Tibial artery (tissue), 4 donors: ENCODE measurements around the gene CRYBG1.

Source experiments
- DNase-seq, 2 donors: peaks; one replicate each; pipeline ENCODE4 v3.0.0-alpha.2; 2019
- H3K27ac ChIP-seq, 2 donors: fragments of 200-600 bp; sonication (generic) in 1 of 2; 1 replicate in 1 of 2; 2 replicates in 1 of 2; pipeline ENCODE4 v1.5.1; 2018 to 2019; ENCODE audit warnings: mild to moderate bottlenecking in 1 of 2
- H3K27me3 ChIP-seq, 2 donors: fragments of 200-600 bp; sonication (generic) in 1 of 2; one replicate each; pipeline versions ENCODE4 v1.5.1 to v1.6.0; 2016 to 2019
- H3K36me3 ChIP-seq, 3 donors: fragments of 200-600 bp; sonication (generic) in 2 of 3; one replicate each; pipeline ENCODE4 v1.5.1; 2016 to 2019; ENCODE audit warnings: mild to moderate bottlenecking in 2 of 3
- H3K4me1 ChIP-seq, 4 donors: fragments of 200-600 bp; sonication (generic) in 2 of 4; 1 replicate in 3 of 4; 2 replicates in 1 of 4; pipeline ENCODE4 v1.5.1; 2016 to 2019
- H3K4me3 ChIP-seq, 2 donors: fragments of 200-600 bp; sonication (generic) in 1 of 2; 1 replicate in 1 of 2; 2 replicates in 1 of 2; pipeline ENCODE4 v1.5.1; 2018 to 2019; ENCODE audit warnings: mild to moderate bottlenecking in 2 of 2
- H3K9me3 ChIP-seq, 3 donors: fragments of 200-600 bp; sonication (generic) in 1 of 3; one replicate each; pipeline ENCODE4 v1.5.1; 2016 to 2019
- intact Hi-C: fragments of 100-400 bp; cut with DNase I; formaldehyde crosslinking; loops from one replicate; pipeline ENCODE4 v1.15.0; 2023; ENCODE audit warnings: low total_unique reads
- TF ChIP-seq, protein P1 (sequence below), 2 experiments: fragments of 200-600 bp in 1 of 2; fragments of 450-650 bp in 1 of 2; IDR thresholded peaks; one replicate each; pipeline ENCODE4 v1.5.1; 2017 to 2019; ENCODE audit warnings: antibody characterized with exemption in 2 of 2, mild to moderate bottlenecking in 1 of 2, moderate library complexity in 1 of 2

Gene CRYBG1

DNA sequence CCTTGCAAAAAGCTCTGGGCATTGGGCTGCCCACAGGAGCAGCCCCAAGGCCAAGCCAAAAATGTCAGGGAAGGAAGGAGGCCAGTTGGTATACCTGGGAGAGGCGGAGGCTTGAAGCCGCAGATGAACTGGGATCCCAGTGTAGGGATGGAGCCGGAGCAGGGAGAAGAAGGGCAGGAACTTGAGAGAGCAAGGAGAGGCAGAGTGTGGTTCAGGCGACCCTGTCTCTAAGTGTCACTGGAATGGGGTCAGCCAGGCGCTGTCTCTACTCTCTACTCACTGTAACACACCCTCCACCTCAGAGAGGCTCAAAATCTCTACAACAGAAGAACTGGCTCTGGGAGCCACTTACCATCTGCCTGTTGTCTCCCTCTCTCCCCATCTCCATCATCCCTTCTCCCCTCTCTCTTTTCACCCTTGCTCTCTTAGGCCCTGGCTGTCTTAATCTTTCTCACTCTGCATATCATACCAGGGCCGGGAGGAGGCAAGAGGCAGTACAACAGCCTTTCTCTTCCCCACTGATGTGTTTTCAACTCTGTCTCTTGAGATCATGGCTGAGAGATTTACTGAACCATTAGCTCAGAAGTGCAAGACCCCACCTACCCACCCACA is 93.3 kb downstream of the CRYBG1 start:
- DNase-seq, result no peak
- Histone ChIP-seq H3K27ac (no peak overlapping the region), H3K4me1 (no peaks in the 10 kb centered on the region), H3K36me3 (no peaks in the 10 kb centered on the region), H3K9me3 (no peaks in the 10 kb centered on the region), H3K4me3 (no peak overlapping the region), H3K27me3 (peaks cover 0 to 3% of the 10 kb centered on the region in 2 donors)
- TF ChIP-seq, protein P1, sequence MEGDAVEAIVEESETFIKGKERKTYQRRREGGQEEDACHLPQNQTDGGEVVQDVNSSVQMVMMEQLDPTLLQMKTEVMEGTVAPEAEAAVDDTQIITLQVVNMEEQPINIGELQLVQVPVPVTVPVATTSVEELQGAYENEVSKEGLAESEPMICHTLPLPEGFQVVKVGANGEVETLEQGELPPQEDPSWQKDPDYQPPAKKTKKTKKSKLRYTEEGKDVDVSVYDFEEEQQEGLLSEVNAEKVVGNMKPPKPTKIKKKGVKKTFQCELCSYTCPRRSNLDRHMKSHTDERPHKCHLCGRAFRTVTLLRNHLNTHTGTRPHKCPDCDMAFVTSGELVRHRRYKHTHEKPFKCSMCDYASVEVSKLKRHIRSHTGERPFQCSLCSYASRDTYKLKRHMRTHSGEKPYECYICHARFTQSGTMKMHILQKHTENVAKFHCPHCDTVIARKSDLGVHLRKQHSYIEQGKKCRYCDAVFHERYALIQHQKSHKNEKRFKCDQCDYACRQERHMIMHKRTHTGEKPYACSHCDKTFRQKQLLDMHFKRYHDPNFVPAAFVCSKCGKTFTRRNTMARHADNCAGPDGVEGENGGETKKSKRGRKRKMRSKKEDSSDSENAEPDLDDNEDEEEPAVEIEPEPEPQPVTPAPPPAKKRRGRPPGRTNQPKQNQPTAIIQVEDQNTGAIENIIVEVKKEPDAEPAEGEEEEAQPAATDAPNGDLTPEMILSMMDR (IDR thresholded peaks at IDR 0.05), result no peak
- intact Hi-C loops, result no loop called here

- intact Hi-C loops, result no loop called here
- Histone ChIP-seq H3K4me1 (no peaks in the 10 kb centered on the region), H3K27ac (no peak overlapping the region), H3K9me3 (no peaks in the 10 kb centered on the region), H3K36me3 (no peaks in the 10 kb centered on the region), H3K27me3 (peaks cover 0 to 9% of the 10 kb centered on the region in 2 donors), H3K4me3 (no peak overlapping the region)
- DNase-seq, result no peak
- TF ChIP-seq, protein P1 (IDR thresholded peaks at IDR 0.05), result no peak
Measured at GRCh38 chr6:106456756-106457155, 96.2 kb downstream of the CRYBG1 start.

GRCh38 chr6:106458021-106458986 is 97.8 kb downstream of the CRYBG1 start:
- intact Hi-C loops, result no loop called here
- DNase-seq, result no peak
- TF ChIP-seq, protein P1 (IDR thresholded peaks at IDR 0.05), result no peak
- no peaks in the 10 kb centered on the region for H3K4me1 ChIP-seq
- H3K9me3 ChIP-seq, result no peaks in the 10 kb centered on the region
- H3K4me3 ChIP-seq, result no peak overlapping the region
- H3K27me3 ChIP-seq, result peaks cover 0 to 9% of the 10 kb centered on the region in 2 donors
- no peaks in the 10 kb centered on the region for H3K36me3 ChIP-seq
- no peak overlapping the region for H3K27ac ChIP-seq

DNA sequence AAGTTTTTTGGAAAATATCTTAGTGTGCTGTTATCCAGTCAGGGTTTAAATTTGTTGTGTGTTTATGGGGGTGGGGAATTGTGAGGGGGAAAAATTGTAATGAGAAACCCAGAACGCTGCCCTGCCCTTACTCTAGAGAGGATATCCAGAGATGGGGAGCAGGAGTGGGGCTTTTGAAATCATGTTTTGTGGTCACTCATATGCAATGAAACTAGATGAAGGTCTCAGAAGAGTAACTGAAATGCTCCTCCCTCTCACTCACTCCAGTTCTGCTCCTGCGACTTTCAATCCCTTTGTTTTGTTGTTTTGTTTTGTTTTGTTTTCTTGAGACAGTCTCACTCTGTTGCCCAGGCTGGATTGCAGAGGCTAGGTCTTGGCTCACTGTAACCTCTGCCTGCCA is 100.0 kb downstream of the CRYBG1 start:
- Histone ChIP-seq H3K27ac (no peak overlapping the region), H3K4me3 (no peak overlapping the region), H3K4me1 (no peaks in the 10 kb centered on the region), H3K9me3 (no peaks in the 10 kb centered on the region), H3K27me3 (peaks cover 0 to 13% of the 10 kb centered on the region in 2 donors), H3K36me3 (no peaks in the 10 kb centered on the region)
- TF ChIP-seq, protein P1 (IDR thresholded peaks at IDR 0.05), result no peak
- intact Hi-C loops, result no loop called here
- no peak for DNase-seq

GRCh38 chr6:106461084-106461483 is 100.6 kb downstream of the CRYBG1 start:
- no peak for DNase-seq
- H3K36me3 ChIP-seq, result no peaks in the 10 kb centered on the region
- no peak overlapping the region for H3K4me3 ChIP-seq
- TF ChIP-seq, protein P1 (IDR thresholded peaks at IDR 0.05), result no peak
- no peaks in the 10 kb centered on the region for H3K4me1 ChIP-seq
- H3K27ac ChIP-seq, result no peak overlapping the region
- peaks cover 0 to 13% of the 10 kb centered on the region in 2 donors for H3K27me3 ChIP-seq
- H3K9me3 ChIP-seq, result no peaks in the 10 kb centered on the region
- intact Hi-C loops, result no loop called here
